Measurements from ENCODE around the gene RGS3.

The RGS3 gene

DNA sequence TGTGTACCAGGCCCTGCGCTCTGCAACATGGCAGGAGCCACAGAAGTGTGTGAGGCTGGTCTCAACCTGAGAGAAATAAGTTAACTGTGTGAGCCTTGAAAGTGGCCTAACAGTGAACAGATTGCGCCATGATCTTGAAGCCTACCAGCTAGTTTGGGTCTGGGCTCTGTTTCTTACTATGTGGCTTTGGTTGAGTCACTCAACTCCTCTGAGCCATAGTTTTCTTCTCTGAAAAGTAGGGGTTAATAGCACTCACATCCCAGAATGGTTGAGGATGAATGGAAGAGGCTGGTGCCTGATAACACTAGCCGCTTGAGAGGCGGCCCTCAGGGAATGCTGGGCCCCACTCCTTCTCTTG, 121.5 kb downstream of the RGS3 start:
- POLR2A ChIA-PET: no interaction called here
- CTCF ChIA-PET: interaction anchor here (0.9 to 16.7 kb wide), 5 partner anchors 8 to 310 kb away, joined by 4 to 422 read pairs (median 4); partner anchors contain the start of gene ALAD
- no peak for DNase-seq (ENCODE audit: extremely low spot score)
- TF ChIP-seq, protein P1, sequence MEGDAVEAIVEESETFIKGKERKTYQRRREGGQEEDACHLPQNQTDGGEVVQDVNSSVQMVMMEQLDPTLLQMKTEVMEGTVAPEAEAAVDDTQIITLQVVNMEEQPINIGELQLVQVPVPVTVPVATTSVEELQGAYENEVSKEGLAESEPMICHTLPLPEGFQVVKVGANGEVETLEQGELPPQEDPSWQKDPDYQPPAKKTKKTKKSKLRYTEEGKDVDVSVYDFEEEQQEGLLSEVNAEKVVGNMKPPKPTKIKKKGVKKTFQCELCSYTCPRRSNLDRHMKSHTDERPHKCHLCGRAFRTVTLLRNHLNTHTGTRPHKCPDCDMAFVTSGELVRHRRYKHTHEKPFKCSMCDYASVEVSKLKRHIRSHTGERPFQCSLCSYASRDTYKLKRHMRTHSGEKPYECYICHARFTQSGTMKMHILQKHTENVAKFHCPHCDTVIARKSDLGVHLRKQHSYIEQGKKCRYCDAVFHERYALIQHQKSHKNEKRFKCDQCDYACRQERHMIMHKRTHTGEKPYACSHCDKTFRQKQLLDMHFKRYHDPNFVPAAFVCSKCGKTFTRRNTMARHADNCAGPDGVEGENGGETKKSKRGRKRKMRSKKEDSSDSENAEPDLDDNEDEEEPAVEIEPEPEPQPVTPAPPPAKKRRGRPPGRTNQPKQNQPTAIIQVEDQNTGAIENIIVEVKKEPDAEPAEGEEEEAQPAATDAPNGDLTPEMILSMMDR (IDR thresholded peaks at IDR 0.05; ENCODE audit: control extremely low read depth, extremely low read depth, low read depth, missing control alignments): no peak

DNA sequence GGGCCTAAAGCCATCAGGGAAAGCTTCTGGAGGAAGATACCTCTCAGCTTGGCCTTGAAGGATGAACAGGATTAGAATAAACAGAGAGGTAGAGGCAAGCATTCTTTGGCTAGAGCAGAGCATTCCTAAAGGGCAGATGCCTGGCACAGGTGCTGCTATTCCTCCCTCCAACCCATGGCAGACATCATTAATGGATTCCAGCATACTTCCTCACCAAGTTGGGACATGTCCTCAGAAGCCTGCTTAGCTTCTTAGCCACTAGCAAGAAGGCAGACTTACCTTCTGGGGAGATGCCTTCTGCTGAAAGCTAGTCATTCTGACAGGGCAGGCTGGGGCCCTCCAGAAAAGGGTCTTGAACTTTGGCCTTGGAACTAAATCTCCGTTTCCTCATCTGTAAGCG, 122.0 kb downstream of the RGS3 start:
- TF ChIP-seq, protein P1 (IDR thresholded peaks at IDR 0.05; ENCODE audit: control extremely low read depth, extremely low read depth, low read depth, missing control alignments): no peak
- ChIA-PET CTCF (interaction anchor here (1.1 to 16.7 kb wide), 5 partner anchors 8 to 311 kb away, joined by 3 to 422 read pairs (median 4); partner anchors contain the start of gene ALAD), POLR2A (no interaction called here)
- DNase-seq (ENCODE audit: extremely low spot score): no peak

DNA sequence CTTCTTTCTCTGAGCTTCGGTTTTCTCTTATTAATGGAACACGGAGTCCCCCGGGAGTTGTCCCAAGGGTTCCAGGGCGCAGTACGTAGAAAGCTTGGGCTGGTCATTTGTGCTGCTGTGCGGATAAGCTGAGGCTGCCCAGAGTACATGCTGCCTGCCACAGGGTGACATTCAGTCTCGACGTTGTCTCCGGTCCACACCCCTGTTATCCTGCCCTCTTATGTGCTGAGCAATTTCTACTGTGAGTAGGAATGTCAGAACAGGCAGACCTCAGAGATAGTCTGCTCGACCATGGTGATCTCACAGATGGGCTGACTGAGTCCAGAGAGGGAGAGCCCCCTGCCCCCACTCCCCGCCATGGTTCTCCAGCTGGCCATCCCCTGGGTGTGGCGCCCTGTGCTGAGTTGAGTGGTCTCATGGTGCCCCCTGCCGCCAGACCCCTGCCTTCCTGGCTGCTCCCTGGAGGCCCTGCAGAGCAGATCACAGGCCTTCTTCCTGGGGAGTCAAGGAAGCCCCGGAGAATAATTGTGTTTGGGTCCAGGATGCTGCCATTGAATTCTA, 124.0 kb downstream of the RGS3 start:
- CTCF ChIA-PET: interaction anchor here (0.7 to 16.7 kb wide), 9 partner anchors 9 to 318 kb away, joined by 3 to 422 read pairs (median 3); no protein-coding TSS in a partner anchor

DNA sequence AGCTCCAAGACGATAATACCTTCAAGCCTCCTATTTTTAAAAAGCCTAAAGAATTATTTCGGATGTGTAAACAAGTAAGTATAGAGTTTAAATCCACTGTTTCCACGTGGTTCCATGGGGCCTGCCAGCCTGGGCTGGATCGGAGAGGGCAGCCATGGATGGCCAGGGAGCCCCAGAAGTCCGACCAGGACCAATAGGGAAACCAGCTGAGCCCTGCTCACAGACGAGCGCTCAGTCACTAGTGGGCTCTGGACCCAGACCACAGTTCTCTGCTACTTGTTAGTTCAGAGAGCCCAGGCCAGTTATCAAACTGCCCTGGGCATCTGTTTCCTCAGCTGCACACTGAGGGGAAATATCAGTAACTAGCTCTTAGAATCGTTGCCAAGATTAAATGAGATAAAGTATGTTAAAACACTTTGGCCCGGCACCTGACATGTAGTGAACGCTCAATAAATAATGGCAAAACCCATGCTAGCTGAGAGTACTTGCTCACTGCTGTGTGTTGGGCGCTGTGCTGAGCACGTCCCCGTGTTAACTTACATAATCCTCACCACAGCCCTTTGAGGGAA, 124.8 kb downstream of the RGS3 start:
- ChIA-PET POLR2A (interaction anchor here (1.3 kb wide), 1 partner anchor 10 kb away, joined by 3 read pairs; no protein-coding TSS in a partner anchor), CTCF (interaction anchor here (0.8 to 16.7 kb wide), 12 partner anchors 9 to 313 kb away, joined by 3 to 422 read pairs (median 6); no protein-coding TSS in a partner anchor)
- TF ChIP-seq, protein P1 (IDR thresholded peaks at IDR 0.05; ENCODE audit: control extremely low read depth, extremely low read depth, low read depth, missing control alignments): no peak

More for the DNA sequence above, 124.0 kb downstream of the RGS3 start:
- TF ChIP-seq, protein P1 (IDR thresholded peaks at IDR 0.05; ENCODE audit: control extremely low read depth, extremely low read depth, low read depth, missing control alignments): peak; percentile 19
- POLR2A ChIA-PET: no interaction called here
- no peak for DNase-seq (ENCODE audit: extremely low spot score)

DNA sequence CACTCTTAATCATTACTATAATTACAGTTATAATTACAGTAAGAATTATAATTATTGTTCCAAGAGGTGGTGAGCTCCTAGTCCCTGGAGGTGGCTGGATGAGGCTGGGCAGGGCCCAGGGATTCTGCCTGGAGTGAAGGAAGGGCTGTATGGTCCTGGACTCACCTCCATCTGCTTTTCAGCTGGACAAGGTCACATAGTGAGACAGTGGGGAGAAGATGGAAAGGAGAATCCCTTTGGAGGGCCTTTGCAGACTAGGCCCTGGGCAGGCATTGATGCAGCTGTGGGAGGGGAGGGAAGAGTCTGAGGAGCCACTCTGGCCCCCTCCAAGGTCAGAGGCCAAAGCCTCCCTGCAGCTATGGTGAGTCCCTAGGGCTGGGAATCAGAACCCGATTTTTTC, 125.4 kb downstream of the RGS3 start:
- no peak for DNase-seq (ENCODE audit: extremely low spot score)
- ChIA-PET CTCF (interaction anchor here (1.2 to 16.7 kb wide), 9 partner anchors 9 to 314 kb away, joined by 3 to 422 read pairs (median 7); no protein-coding TSS in a partner anchor), POLR2A (interaction anchor here (1.3 kb wide), 1 partner anchor 10 kb away, joined by 3 read pairs; no protein-coding TSS in a partner anchor)
- TF ChIP-seq, protein P1 (IDR thresholded peaks at IDR 0.05; ENCODE audit: control extremely low read depth, extremely low read depth, low read depth, missing control alignments): no peak

More for the DNA sequence above, 124.8 kb downstream of the RGS3 start:
- DNase-seq (ENCODE audit: extremely low spot score): no peak

DNA sequence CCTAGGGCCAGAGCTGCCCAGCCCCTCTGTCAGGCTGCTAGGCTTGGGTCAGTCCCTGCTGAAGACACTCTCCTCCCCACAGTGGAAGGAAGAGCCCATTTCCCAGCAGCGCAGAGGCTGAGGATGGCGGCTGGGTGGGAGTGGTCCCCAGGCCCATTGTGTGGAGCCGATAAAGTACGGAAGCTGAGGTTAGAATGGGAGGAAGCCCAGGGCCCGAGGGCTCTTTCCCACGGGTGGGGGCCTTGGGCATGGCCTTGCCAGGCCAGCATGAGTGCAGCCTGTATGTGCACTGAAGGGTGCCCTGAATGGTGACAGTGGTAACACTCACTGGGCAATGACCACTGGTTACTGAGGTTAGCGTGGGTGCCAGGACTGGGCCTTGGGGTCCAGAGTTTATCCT, 125.9 kb downstream of the RGS3 start:
- ChIA-PET POLR2A (interaction anchor here (1.3 kb wide), 1 partner anchor 9 kb away, joined by 3 read pairs; no protein-coding TSS in a partner anchor), CTCF (interaction anchor here (0.9 to 16.7 kb wide), 9 partner anchors 8 to 142 kb away, joined by 3 to 422 read pairs (median 7); no protein-coding TSS in a partner anchor)
- no peak for DNase-seq (ENCODE audit: extremely low spot score)
- TF ChIP-seq, protein P1 (IDR thresholded peaks at IDR 0.05; ENCODE audit: control extremely low read depth, extremely low read depth, low read depth, missing control alignments): no peak

Measured in GM10248 (cell line).